HEK293T (cell line): ENCODE measurements around the gene PRR20G.

Experiments
- CTCF ChIA-PET: fragments of 350-600 bp; formaldehyde crosslinking; extraction: SDS; loops from one replicate; lab custom pipeline; 2021; ENCODE audit warnings: antibody characterized with exemption, inconsistent platforms; lab: Yijun Ruan, JAX
- POLR2A ChIA-PET: fragments of 350-600 bp; formaldehyde crosslinking; extraction: SDS; loops from one replicate; lab custom pipeline; 2020; ENCODE audit warnings: antibody characterized with exemption, inconsistent platforms; lab: Yijun Ruan, JAX
- DNase-seq: peaks from one replicate; pipeline ENCODE4 v3.0.0; 2012; ENCODE audit warnings: mixed read lengths; ENCODE audit errors: extremely low spot score
- ARNT ChIP-seq: fragments of 450-650 bp; IDR thresholded peaks from 2 replicates; pipeline ENCODE4 v1.6.1; 2017; ENCODE audit warnings: mild to moderate bottlenecking
- BHLHE40 ChIP-seq: fragments of 450-650 bp; IDR thresholded peaks from 2 replicates; pipeline ENCODE4 v1.6.1; 2016; ENCODE audit warnings: mild to moderate bottlenecking, moderate library complexity, borderline replicate concordance
- CTBP1 ChIP-seq: fragments of 450-650 bp; IDR thresholded peaks from 2 replicates; pipeline ENCODE4 v1.6.1; 2016; ENCODE audit warnings: borderline replicate concordance
- ELF4 ChIP-seq: fragments of 450-650 bp; IDR thresholded peaks from 2 replicates; pipeline ENCODE4 v1.6.1; 2017; ENCODE audit warnings: antibody characterized with exemption
- FOXA1 ChIP-seq: fragments of 450-650 bp; IDR thresholded peaks from 2 replicates; pipeline ENCODE4 v1.6.1; 2016; ENCODE audit warnings: mild to moderate bottlenecking
- FOXK2 ChIP-seq: fragments of 450-650 bp; IDR thresholded peaks from 2 replicates; pipeline ENCODE4 v1.6.1; 2016; ENCODE audit warnings: mild to moderate bottlenecking
- FOXM1 ChIP-seq: fragments of 450-650 bp; IDR thresholded peaks from 2 replicates; pipeline ENCODE4 v1.6.1; 2017; ENCODE audit warnings: mild to moderate bottlenecking, borderline replicate concordance
- HDGF ChIP-seq: fragments of 450-650 bp; IDR thresholded peaks from 2 replicates; pipeline ENCODE4 v1.6.1; 2017; ENCODE audit warnings: antibody characterized with exemption, borderline replicate concordance
- L3MBTL2 ChIP-seq: fragments of 450-650 bp; conservative IDR thresholded peaks from 2 replicates; pipeline ENCODE4 v1.6.1; 2016; ENCODE audit warnings: mild to moderate bottlenecking
- LEF1 ChIP-seq: fragments of 450-650 bp; IDR thresholded peaks from 2 replicates; pipeline ENCODE4 v1.6.1; 2017; ENCODE audit warnings: mild to moderate bottlenecking, borderline replicate concordance
- NFRKB ChIP-seq: fragments of 450-650 bp; IDR thresholded peaks from 2 replicates; pipeline ENCODE4 v1.6.1; 2016; ENCODE audit warnings: mild to moderate bottlenecking, moderate library complexity
- PKNOX1 ChIP-seq: fragments of 450-650 bp; IDR thresholded peaks from 2 replicates; pipeline ENCODE4 v1.6.1; 2016
- SUZ12 ChIP-seq: fragments of 450-650 bp; IDR thresholded peaks from 2 replicates; pipeline ENCODE4 v1.6.1; 2016; ENCODE audit warnings: mild to moderate bottlenecking
- TARDBP ChIP-seq: fragments of 450-650 bp; IDR thresholded peaks from 2 replicates; pipeline ENCODE4 v1.6.1; 2016
- ZNF384 ChIP-seq: fragments of 450-650 bp; IDR thresholded peaks from 2 replicates; pipeline ENCODE4 v1.6.1; 2016

PRR20G gene

GRCh38 chr3:127247292-127247691, 40.6 kb downstream of the PRR20G start:
- POLR2A ChIA-PET, result no interaction called here
- no peak for DNase-seq
- CTCF ChIA-PET, result no interaction called here
- TF ChIP-seq ELF4 (no peak), NFRKB (no peak), ARNT (no peak), CTBP1 (no peak), FOXK2 (no peak), FOXM1 (no peak), FOXA1 (no peak), PKNOX1 (no peak), LEF1 (no peak), L3MBTL2 (no peak), ZNF384 (no peak), SUZ12 (no peak)

- DNase-seq, result no peak
- no peak for TF ChIP-seq SUZ12
- CTCF ChIA-PET, result no interaction called here
- POLR2A ChIA-PET, result no interaction called here
These were observed 49.2 kb downstream of the PRR20G start for GRCh38 chr3:127238602-127239001.

GRCh38 chr3:127237835-127238234, 50.0 kb downstream of the PRR20G start:
- CTCF ChIA-PET, result no interaction called here
- no peak for DNase-seq
- no peak for TF ChIP-seq FOXM1
- POLR2A ChIA-PET, result no interaction called here

GRCh38 chr3:127235706-127236105, 52.1 kb downstream of the PRR20G start:
- POLR2A ChIA-PET, result no interaction called here
- CTCF ChIA-PET, result no interaction called here
- no peak for DNase-seq
- TF ChIP-seq FOXK2 (no peak), FOXM1 (no peak), HDGF (no peak), PKNOX1 (no peak), ZNF384 (no peak), CTBP1 (no peak), ELF4 (no peak), TARDBP (no peak), ARNT (no peak), BHLHE40 (no peak), SUZ12 (no peak), L3MBTL2 (no peak), FOXA1 (no peak), LEF1 (no peak)

- TF ChIP-seq ELF4, result no peak
- TF ChIP-seq NFRKB, result no peak
- no peak for TF ChIP-seq CTBP1
- TF ChIP-seq FOXA1, result no peak
- no peak for TF ChIP-seq BHLHE40
- TF ChIP-seq PKNOX1, result no peak
- TF ChIP-seq HDGF, result no peak
- no peak for TF ChIP-seq TARDBP
- TF ChIP-seq FOXK2, result no peak
- TF ChIP-seq LEF1, result no peak
- no peak for TF ChIP-seq SUZ12
- no peak for DNase-seq
- POLR2A ChIA-PET, result no interaction called here
- CTCF ChIA-PET, result no interaction called here
These were observed 53.1 kb downstream of the PRR20G start for GRCh38 chr3:127234778-127235177.
